A549 treated with Mapracorat at 1 μM for 4 hours (cell line): ENCODE results near the gene SHISAL2A. TPM values are rescaled to one million over a fixed set of nuclear protein-coding genes. Genes with fewer than 3 reads are reported as not detected.

Experiments
- total RNA-seq: library from RNA; stranded (reverse); fragments of 200-300 nt; extraction: Qiagen RNA extraction; gene quantifications from 5 replicates; pipeline ENCODE4 v1.2.3, GENCODE V29; 2022

The SHISAL2A gene
- total RNA-seq, result 0.25 to 0.53 TPM (median 0.39 TPM) in 5 replicates

DNA sequence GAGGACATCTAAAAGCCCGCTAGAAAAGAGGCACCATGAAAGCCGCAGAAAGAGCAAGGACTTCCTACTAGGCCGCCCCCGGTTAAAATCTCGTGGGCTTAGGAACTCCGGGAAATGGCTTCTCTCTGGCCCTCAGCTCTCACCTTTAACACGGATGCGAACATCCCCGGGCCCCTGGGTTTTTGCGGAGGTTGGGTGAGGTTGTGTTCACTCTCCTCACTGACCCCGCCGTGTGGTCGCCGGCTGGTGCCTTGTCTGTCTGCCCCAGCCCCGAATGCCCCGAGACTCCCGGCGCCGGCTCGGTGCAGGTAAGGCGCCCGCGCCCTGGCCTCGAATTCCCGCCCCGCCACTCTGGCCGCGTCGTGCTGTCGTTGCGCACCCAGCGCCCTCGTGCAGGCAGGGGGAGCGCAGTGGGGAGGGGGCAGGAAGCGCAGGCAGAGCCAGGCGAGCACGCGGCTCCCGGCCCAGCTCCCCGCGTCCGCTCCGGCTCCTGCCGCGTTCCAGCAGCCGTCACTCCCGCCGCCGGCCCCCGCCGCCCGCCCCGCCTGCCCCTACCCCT is at the start of gene SHISAL2A:
TSS of gene SHISAL2A (plus strand) at position 437 of the 559 bp plus-strand sequence. CDS start 326 bp downstream, outside the sequence.

DNA sequence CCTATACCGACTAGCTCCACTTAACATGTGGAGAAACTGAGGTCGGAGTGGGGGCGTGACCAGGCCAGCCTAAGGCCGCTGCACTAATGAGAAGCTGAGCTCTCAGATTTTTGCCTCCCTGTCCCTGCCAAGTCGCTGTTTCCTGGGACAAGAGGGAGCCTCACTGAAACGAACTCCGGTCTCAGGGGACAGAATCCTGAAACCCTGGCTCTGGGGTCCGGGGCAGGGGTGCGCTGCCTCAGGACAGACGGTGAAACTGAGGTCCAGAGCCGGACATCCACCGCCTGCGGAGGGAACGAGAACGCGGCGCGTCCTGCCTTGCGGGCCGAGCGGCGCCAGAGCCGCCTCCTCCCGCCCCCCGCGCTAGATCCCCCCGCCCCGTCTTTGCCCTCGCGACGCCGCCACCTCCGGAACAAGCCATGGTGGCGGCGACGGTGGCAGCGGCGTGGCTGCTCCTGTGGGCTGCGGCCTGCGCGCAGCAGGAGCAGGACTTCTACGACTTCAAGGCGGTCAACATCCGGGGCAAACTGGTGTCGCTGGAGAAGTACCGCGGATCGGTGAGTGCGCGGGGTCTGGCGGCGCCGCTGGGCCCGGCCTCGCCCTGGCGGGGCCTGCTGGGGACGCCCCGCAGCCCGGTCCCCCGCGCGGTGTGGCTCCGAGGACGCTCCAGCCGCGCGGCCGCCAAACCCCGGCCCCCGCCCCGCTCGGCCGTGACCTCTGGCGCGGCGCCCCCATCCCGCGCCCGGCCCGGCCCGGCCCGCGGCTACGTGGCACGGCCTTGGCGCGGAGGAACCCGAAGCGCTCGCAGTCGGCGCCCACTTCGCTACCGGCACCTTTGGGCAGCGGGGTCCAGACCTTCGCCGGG is 30.7 kb upstream of the SHISAL2A start, which contains the start of gene GPX7:
TSS of gene GPX7 (plus strand) at position 381 of the 865 bp plus-strand sequence. CDS start at position 420, 39 bp downstream.

DNA sequence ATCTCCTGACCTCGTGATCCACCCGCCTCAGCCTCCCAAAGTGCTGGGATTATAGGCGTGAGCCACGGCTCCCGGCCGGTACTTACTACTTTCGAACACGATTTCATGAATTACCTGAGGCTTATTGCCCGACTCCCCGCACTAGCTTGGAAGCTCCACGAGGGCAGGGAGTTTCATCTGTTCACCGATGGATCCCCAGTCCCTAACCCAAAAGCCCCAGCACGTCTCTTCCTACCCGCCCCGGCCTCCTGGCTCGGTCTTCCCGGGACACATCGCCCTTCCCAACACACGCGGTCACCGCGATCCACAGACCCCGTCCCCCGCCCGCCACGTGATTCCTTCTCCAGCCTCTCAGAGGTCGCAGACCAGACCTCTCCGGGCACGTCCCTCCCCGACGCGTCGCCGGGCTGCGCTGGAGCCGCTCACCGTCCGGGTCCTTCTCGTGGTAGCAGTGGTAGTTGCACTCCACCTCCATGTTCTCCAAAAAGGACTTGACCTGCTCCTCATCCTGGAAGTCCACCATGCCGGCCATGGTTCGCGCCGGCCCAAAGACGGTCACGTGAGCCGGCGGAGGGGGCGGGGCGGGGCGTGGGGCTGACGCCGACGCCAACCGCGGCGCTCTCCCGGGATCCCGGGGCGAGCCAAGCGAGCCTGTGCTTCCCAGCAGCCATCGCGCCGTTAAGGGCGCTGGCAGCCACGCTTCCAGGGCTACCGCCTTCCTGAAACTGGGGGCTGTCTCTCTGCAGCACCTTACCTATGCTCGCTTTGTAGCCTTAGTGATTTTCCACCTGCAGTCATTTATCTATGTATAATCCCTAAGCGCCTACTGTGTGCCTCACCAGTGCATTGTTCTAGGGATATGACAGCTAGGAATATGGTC is 65.1 kb downstream of the SHISAL2A start, which contains the start of gene COA7:
TSS of gene COA7 (minus strand) at position 553 of the 880 bp plus-strand sequence. CDS start at position 532, 21 bp downstream.

Other genes with a start within 250 kb of the SHISAL2A start
- gene ORC1, start 228.7 kb upstream of the SHISAL2A start, total RNA-seq, result 19.6 to 21.3 TPM (median 20.8 TPM) in 5 replicates
- 15.5 to 23.9 TPM (median 21.8 TPM) in 5 replicates for gene PRPF38A, start 228.6 kb upstream of the SHISAL2A start, total RNA-seq
- 23.6 to 33.9 TPM (median 24.6 TPM) in 5 replicates for gene TUT4, start 80.1 kb upstream of the SHISAL2A start, total RNA-seq
- not detected in 5 replicates for gene GPX7, start 30.8 kb upstream of the SHISAL2A start, total RNA-seq
- 19.8 to 25.9 TPM (median 22.3 TPM) in 5 replicates for gene COA7, start 65.2 kb downstream of the SHISAL2A start, total RNA-seq
- gene ZYG11B, start 93.3 kb downstream of the SHISAL2A start, total RNA-seq, result 3.9 to 5.7 TPM (median 5.5 TPM) in 5 replicates
- 2.4 to 2.9 TPM (median 2.7 TPM) in 5 replicates for gene ZYG11A, start 209.6 kb downstream of the SHISAL2A start, total RNA-seq